Neural progenitor cell (in vitro differentiated cells): Measurements from ENCODE around the gene P2RY6. TPM values are rescaled to one million over a fixed set of nuclear protein-coding genes. Genes with fewer than 3 reads are reported as not detected.
A peak's percentile ranks its signal among the peaks of the same experiment; 100 is the strongest.

Source experiments
- DNase-seq: peaks from one replicate; pipeline ENCODE4 v3.0.0-alpha.2; 2016; ENCODE audit warnings: low spot score
- H2AFZ ChIP-seq: fragments of 200-600 bp; sonication (generic); replicated peaks from 2 replicates; pipeline ENCODE4 v1.6.1; 2016; ENCODE audit warnings: antibody characterized with exemption
- H3F3A ChIP-seq: fragments of 200-600 bp; sonication (generic); 2 replicates; pipeline ENCODE4 v1.6.1; 2016; ENCODE audit warnings: antibody characterized with exemption, low read depth
- H3K27ac ChIP-seq: fragments of 200-600 bp; sonication (generic); 2 replicates; pipeline ENCODE4 v1.5.1; 2016; ENCODE audit warnings: mild to moderate bottlenecking
- H3K27me3 ChIP-seq: fragments of 200-600 bp; sonication (generic); 2 replicates; pipeline ENCODE4 v1.6.1; 2016; ENCODE audit warnings: mild to moderate bottlenecking, moderate library complexity
- H3K36me3 ChIP-seq: fragments of 200-600 bp; sonication (generic); 2 replicates; pipeline ENCODE4 v1.5.1; 2016
- H3K4me1 ChIP-seq: fragments of 200-600 bp; sonication (generic); 2 replicates; pipeline ENCODE4 v1.6.1; 2016; ENCODE audit warnings: mixed run types
- H3K4me2 ChIP-seq: fragments of 200-600 bp; sonication (generic); 2 replicates; pipeline ENCODE4 v1.6.1; 2016
- H3K4me3 ChIP-seq: fragments of 200-600 bp; sonication (generic); 2 replicates; pipeline ENCODE4 v1.5.1; 2016
- H3K79me2 ChIP-seq: fragments of 200-600 bp; sonication (generic); 2 replicates; pipeline ENCODE4 v1.6.1; 2016; ENCODE audit warnings: low read depth
- H3K9ac ChIP-seq: fragments of 200-600 bp; sonication (generic); 2 replicates; pipeline ENCODE4 v1.6.1; 2016
- H3K9me3 ChIP-seq: fragments of 200-600 bp; sonication (generic); 2 replicates; pipeline ENCODE4 v1.5.1; 2016; ENCODE audit warnings: low read depth
- H4K20me1 ChIP-seq: fragments of 200-600 bp; sonication (generic); 2 replicates; pipeline ENCODE4 v1.6.1; 2016; ENCODE audit warnings: low read depth
- H3K27ac Mint-ChIP-seq: 3 replicates; pipeline ENCODE4 v1.8.0; 2021; ENCODE audit warnings: mixed read lengths
- H3K27me3 Mint-ChIP-seq: 2 replicates; pipeline ENCODE4 v1.8.0; 2022; ENCODE audit warnings: low read depth, mild to moderate bottlenecking, inconsistent platforms, moderate library complexity, mixed read lengths; ENCODE audit not compliant: insufficient read depth
- H3K36me3 Mint-ChIP-seq: 3 replicates; pipeline ENCODE4 v1.8.0; 2021; ENCODE audit warnings: mixed read lengths
- H3K4me1 Mint-ChIP-seq: 3 replicates; pipeline ENCODE4 v1.8.0; 2021; ENCODE audit warnings: mixed read lengths
- H3K4me3 Mint-ChIP-seq: 3 replicates; pipeline ENCODE4 v1.8.0; 2021; ENCODE audit warnings: mild to moderate bottlenecking, moderate library complexity, mixed read lengths
- H3K9me3 Mint-ChIP-seq: 3 replicates; pipeline ENCODE4 v1.8.0; 2020; ENCODE audit warnings: mixed read lengths
- EZH2 ChIP-seq: fragments of 200-600 bp; sonication (generic); IDR thresholded peaks from 2 replicates; pipeline ENCODE4 v1.6.1; 2017; ENCODE audit warnings: antibody characterized with exemption, mild to moderate bottlenecking, moderate library complexity
- EZH2phosphoT487 ChIP-seq: fragments of 200-600 bp; sonication (generic); IDR thresholded peaks from 2 replicates; pipeline ENCODE4 v1.6.1; 2017; ENCODE audit warnings: antibody characterized with exemption
- total RNA-seq: library from RNA; depleted of rRNA; stranded (reverse); fragments of >200 nt; gene quantifications from 2 replicates; pipeline ENCODE4 v1.2.3, GENCODE V29; 2015; ENCODE audit warnings: low replicate concordance
- TF ChIP-seq, protein P1 (sequence below): fragments of 200-600 bp; sonication (generic); IDR thresholded peaks from 2 replicates; pipeline ENCODE4 v1.5.1; 2017; ENCODE audit warnings: antibody characterized with exemption, mild to moderate bottlenecking

The P2RY6 gene
- total RNA-seq, 1 donor from 2014 or later = not detected

DNA sequence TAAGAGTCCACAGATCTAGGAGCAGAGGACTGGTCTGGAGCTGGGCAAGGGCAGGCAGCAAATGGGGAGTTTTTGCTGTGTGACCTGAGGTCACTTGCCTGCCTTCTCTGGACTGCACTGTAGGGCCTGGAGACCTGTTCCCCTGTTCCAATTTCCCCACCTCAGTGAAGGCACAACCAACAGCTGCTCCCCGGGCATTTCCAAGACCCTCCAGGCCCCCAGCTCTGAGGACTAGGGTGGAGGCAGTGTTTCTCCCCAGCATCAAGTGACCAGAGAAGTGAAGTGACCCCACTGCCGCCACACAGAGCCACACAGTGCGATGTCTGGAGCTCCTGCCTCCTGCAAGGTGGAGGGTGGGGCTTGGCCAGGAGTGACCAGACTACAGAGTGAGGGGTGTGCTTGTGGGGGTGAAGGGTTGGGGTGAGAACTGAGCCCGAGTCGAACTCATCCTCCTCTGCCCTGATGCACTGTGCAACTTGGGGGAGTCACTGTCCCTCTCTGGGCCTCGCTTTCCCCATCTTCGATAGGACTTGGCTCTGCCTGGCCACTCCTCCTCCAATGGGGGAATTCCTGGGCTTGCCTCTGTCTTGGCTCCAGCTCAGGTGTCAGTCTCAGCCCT lies 32.5 kb upstream of the P2RY6 start:
- Histone ChIP-seq H2AFZ (no peak overlapping the region), H3K79me2 (no peaks in the 10 kb centered on the region), H3K4me2 (no peak overlapping the region), H3K4me3 (no peak overlapping the region), H3K27me3 (no peaks in the 10 kb centered on the region), H3K4me1 (no peaks in the 10 kb centered on the region), H3K9ac (no peak overlapping the region), H3K9me3 (no peaks in the 10 kb centered on the region), H3K27ac (no peak overlapping the region), H3F3A (no peaks in the 10 kb centered on the region), H3K36me3 (no peaks in the 10 kb centered on the region), H4K20me1 (no peaks in the 10 kb centered on the region)
- no peaks in the 10 kb centered on the region for H3K9me3 Mint-ChIP-seq
- H3K36me3 Mint-ChIP-seq = no peaks in the 10 kb centered on the region
- DNase-seq = no peak
- peak overlapping the region; percentile 25 for H3K4me3 Mint-ChIP-seq
- peaks cover 13% of the 10 kb centered on the region for H3K27me3 Mint-ChIP-seq
- H3K27ac Mint-ChIP-seq = peak overlapping the region; percentile 59
- TF ChIP-seq, protein P1, sequence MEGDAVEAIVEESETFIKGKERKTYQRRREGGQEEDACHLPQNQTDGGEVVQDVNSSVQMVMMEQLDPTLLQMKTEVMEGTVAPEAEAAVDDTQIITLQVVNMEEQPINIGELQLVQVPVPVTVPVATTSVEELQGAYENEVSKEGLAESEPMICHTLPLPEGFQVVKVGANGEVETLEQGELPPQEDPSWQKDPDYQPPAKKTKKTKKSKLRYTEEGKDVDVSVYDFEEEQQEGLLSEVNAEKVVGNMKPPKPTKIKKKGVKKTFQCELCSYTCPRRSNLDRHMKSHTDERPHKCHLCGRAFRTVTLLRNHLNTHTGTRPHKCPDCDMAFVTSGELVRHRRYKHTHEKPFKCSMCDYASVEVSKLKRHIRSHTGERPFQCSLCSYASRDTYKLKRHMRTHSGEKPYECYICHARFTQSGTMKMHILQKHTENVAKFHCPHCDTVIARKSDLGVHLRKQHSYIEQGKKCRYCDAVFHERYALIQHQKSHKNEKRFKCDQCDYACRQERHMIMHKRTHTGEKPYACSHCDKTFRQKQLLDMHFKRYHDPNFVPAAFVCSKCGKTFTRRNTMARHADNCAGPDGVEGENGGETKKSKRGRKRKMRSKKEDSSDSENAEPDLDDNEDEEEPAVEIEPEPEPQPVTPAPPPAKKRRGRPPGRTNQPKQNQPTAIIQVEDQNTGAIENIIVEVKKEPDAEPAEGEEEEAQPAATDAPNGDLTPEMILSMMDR = no peak
- no peak for TF ChIP-seq EZH2
- TF ChIP-seq EZH2phosphoT487 = no peak
- H3K4me1 Mint-ChIP-seq = peaks cover 19% of the 10 kb centered on the region

DNA sequence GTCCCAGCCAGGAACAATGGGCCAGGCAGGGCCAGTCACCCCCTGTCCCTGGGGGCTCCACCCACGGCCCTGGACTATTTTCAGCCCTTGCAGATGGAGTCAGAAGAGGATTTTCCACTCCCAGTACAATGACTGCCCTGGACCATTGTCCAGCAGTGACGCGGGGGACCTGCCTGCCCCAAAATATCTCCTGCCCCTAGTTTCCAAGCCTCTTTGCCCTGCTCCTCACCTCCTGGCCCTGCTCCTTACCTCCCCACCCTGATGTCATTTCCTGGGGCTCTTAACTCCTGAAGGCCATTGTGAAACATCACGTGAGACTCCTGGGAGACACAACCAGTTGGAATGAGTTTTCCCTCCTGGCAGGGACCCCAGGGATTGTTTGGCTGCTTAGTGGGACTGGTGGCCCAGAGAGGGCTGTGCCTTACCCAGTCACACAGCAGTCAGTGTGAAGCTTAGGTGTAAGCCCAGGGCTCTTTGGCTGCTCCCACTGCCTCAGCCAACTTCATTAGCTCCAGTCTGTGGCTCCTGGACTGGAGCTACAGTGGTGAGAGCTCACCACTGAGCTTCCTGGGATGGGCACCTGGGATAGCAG lies 31.9 kb upstream of the P2RY6 start:
- no peaks in the 10 kb centered on the region for H3K79me2 ChIP-seq
- TF ChIP-seq, protein P1 = no peak
- TF ChIP-seq EZH2 (no peak), EZH2phosphoT487 (no peak)
- no peak overlapping the region for H3K9ac ChIP-seq
- no peak overlapping the region for H2AFZ ChIP-seq
- H3K4me3 ChIP-seq = no peak overlapping the region
- peak overlapping the region; percentile 59 for H3K27ac Mint-ChIP-seq
- H3K36me3 ChIP-seq = no peaks in the 10 kb centered on the region
- H3K9me3 Mint-ChIP-seq = no peaks in the 10 kb centered on the region
- no peaks in the 10 kb centered on the region for H4K20me1 ChIP-seq
- no peaks in the 10 kb centered on the region for H3K4me1 ChIP-seq
- no peaks in the 10 kb centered on the region for H3K27me3 ChIP-seq
- no peak overlapping the region for H3K4me2 ChIP-seq
- peak; percentile 48 for DNase-seq
- H3K36me3 Mint-ChIP-seq = no peaks in the 10 kb centered on the region
- no peak overlapping the region for H3K4me3 Mint-ChIP-seq
- peaks cover 12% of the 10 kb centered on the region for H3K27me3 Mint-ChIP-seq
- no peaks in the 10 kb centered on the region for H3K9me3 ChIP-seq
- peaks cover 25% of the 10 kb centered on the region for H3K4me1 Mint-ChIP-seq
- no peaks in the 10 kb centered on the region for H3F3A ChIP-seq
- H3K27ac ChIP-seq = no peak overlapping the region

DNA sequence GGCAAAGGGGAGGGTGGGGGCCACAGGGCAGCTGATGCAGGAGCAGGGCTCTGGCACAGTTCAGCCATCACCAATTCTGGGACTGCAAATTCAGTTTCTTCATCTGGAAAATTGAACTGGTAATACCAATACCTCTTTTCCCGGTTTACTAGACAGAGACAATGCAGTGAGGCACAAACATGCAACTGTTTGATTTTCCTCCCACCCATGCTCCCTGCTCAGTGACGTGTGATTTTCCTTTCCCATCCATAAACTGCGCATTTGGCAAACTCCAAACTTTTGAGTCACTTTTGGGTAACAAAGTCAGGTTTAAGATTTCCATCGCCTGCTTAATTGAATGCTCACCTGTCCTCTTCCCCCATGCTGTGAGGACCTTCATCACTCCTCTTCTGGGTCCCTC lies 30.8 kb upstream of the P2RY6 start:
- H3K4me3 ChIP-seq = no peak overlapping the region
- TF ChIP-seq, protein P1 = no peak
- TF ChIP-seq EZH2phosphoT487 (no peak), EZH2 (no peak)
- H3K4me1 Mint-ChIP-seq = peaks cover 34% of the 10 kb centered on the region
- H3K4me3 Mint-ChIP-seq = no peak overlapping the region
- no peaks in the 10 kb centered on the region for H3K9me3 ChIP-seq
- H3K27me3 ChIP-seq = no peaks in the 10 kb centered on the region
- H2AFZ ChIP-seq = no peak overlapping the region
- H3K79me2 ChIP-seq = no peaks in the 10 kb centered on the region
- no peaks in the 10 kb centered on the region for H3K36me3 Mint-ChIP-seq
- peaks cover 11% of the 10 kb centered on the region for H3K27me3 Mint-ChIP-seq
- no peak overlapping the region for H3K27ac Mint-ChIP-seq
- no peak for DNase-seq
- H3K9ac ChIP-seq = no peak overlapping the region
- no peaks in the 10 kb centered on the region for H3K36me3 ChIP-seq
- H3K27ac ChIP-seq = no peak overlapping the region
- peaks cover 4% of the 10 kb centered on the region for H3F3A ChIP-seq
- H4K20me1 ChIP-seq = no peaks in the 10 kb centered on the region
- H3K9me3 Mint-ChIP-seq = no peaks in the 10 kb centered on the region
- H3K4me2 ChIP-seq = no peak overlapping the region
- H3K4me1 ChIP-seq = peaks cover 7% of the 10 kb centered on the region
